OCI-LY7 (cell line): ENCODE measurements around the gene EPS8L1.

Experiments
- CTCF ChIP-seq: fragments of 200-600 bp; sonication (generic); conservative IDR thresholded peaks from 2 replicates; pipeline ENCODE4 v1.5.1; 2014; ENCODE audit warnings: mild to moderate bottlenecking, antibody characterized with exemption, low read length, moderate library complexity, mixed read lengths
- EZH2phosphoT487 ChIP-seq: fragments of 200-600 bp; sonication (generic); IDR thresholded peaks from 2 replicates; pipeline ENCODE4 v1.6.1; 2018; ENCODE audit warnings: low read depth, borderline replicate concordance, mild to moderate bottlenecking, mixed run types, antibody characterized with exemption, low read length, moderate library complexity, mixed read lengths

GRCh38 chr19:55112246-55112776 is 36.6 kb downstream of the EPS8L1 start:
- TF ChIP-seq CTCF (no peak), EZH2phosphoT487 (no peak)
